ENCODE measurements around the gene CMBL. TPM values are rescaled to one million over a fixed set of nuclear protein-coding genes. Genes with fewer than 3 reads are reported as not detected.

The CMBL gene
- total and polyA plus RNA-seq, 2 of the 13 experiments (the other 11 are each of a cell fraction or from before 2014, with no cell fraction given) = 11.5 to 17.0 TPM

- TF ChIP-seq, protein P1, sequence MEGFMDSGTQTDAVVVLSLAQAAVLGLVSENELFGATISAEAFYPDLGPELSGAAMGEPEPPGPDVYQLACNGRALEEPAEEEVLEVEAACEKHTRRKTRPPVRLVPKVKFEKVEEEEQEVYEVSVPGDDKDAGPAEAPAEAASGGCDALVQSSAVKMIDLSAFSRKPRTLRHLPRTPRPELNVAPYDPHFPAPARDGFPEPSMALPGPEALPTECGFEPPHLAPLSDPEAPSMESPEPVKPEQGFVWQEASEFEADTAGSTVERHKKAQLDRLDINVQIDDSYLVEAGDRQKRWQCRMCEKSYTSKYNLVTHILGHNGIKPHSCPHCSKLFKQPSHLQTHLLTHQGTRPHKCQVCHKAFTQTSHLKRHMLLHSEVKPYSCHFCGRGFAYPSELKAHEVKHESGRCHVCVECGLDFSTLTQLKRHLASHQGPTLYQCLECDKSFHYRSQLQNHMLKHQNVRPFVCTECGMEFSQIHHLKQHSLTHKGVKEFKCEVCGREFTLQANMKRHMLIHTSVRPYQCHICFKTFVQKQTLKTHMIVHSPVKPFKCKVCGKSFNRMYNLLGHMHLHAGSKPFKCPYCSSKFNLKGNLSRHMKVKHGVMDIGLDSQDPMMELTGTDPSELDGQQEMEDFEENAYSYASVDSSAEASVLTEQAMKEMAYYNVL (CRISPR knock-in tag; IDR thresholded peaks at IDR 0.05; ENCODE audit: borderline replicate concordance) = 0 out of 2 replicates have a peak, but pooled peaks have one; percentile 36
- TF ChIP-seq ZNF362 (CRISPR knock-in tag; IDR thresholded peaks at IDR 0.05; ENCODE audit: borderline replicate concordance) (0 out of 2 replicates have a peak, but pooled peaks have one; percentile 17), ZFP91 (CRISPR knock-in tag; IDR thresholded peaks at IDR 0.05; ENCODE audit: borderline replicate concordance) (peak; percentile 88), MTA1 (CRISPR knock-in tag; IDR thresholded peaks at IDR 0.05; ENCODE audit: borderline replicate concordance) (peak; percentile 80; the same call in 1 of the 2 replicates), ZNF709 (CRISPR knock-in tag; IDR thresholded peaks at IDR 0.05) (no peak), ZNF761 (CRISPR knock-in tag; conservative IDR thresholded peaks at IDR 0.05) (no peak), TGIF2 (CRISPR knock-in tag; IDR thresholded peaks at IDR 0.05) (peak; percentile 22; the same call in 1 of the 2 replicates), ZNF263 (CRISPR knock-in tag; IDR thresholded peaks at IDR 0.05) (peak; percentile 60; the same call in 1 of the 2 replicates), REST (IDR thresholded peaks at IDR 0.05; ENCODE audit: borderline replicate concordance in 1 of 2, low read depth in 1 of 2, low read length in 2 of 2) (0 out of 4 replicates have a peak, but pooled peaks of 1 of the 2 experiments have one; percentile 9), RELA (CRISPR knock-in tag; IDR thresholded peaks at IDR 0.05) (no peak), LCORL (IDR thresholded peaks at IDR 0.05) (no peak), LCORL (CRISPR knock-in tag; IDR thresholded peaks at IDR 0.05) (peak; percentile 75), ZNF766 (CRISPR knock-in tag; IDR thresholded peaks at IDR 0.05; ENCODE audit: borderline replicate concordance) (no peak)
- TF ChIP-seq, protein P2, sequence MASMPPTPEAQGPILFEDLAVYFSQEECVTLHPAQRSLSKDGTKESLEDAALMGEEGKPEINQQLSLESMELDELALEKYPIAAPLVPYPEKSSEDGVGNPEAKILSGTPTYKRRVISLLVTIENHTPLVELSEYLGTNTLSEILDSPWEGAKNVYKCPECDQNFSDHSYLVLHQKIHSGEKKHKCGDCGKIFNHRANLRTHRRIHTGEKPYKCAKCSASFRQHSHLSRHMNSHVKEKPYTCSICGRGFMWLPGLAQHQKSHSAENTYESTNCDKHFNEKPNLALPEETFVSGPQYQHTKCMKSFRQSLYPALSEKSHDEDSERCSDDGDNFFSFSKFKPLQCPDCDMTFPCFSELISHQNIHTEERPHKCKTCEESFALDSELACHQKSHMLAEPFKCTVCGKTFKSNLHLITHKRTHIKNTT (CRISPR knock-in tag; IDR thresholded peaks at IDR 0.05) = no peak
These were observed at the start of gene CMBL (continued) for GRCh38 chr5:10307206-10308148.

All from HepG2 (cell line).